DMS53 (cell line): ENCODE results near the gene EEIG1.

Experiments
- DNase-seq: peaks from one replicate; lab custom pipeline; 2025; lab: John Stamatoyannopoulos, UW

Gene EEIG1

DNA sequence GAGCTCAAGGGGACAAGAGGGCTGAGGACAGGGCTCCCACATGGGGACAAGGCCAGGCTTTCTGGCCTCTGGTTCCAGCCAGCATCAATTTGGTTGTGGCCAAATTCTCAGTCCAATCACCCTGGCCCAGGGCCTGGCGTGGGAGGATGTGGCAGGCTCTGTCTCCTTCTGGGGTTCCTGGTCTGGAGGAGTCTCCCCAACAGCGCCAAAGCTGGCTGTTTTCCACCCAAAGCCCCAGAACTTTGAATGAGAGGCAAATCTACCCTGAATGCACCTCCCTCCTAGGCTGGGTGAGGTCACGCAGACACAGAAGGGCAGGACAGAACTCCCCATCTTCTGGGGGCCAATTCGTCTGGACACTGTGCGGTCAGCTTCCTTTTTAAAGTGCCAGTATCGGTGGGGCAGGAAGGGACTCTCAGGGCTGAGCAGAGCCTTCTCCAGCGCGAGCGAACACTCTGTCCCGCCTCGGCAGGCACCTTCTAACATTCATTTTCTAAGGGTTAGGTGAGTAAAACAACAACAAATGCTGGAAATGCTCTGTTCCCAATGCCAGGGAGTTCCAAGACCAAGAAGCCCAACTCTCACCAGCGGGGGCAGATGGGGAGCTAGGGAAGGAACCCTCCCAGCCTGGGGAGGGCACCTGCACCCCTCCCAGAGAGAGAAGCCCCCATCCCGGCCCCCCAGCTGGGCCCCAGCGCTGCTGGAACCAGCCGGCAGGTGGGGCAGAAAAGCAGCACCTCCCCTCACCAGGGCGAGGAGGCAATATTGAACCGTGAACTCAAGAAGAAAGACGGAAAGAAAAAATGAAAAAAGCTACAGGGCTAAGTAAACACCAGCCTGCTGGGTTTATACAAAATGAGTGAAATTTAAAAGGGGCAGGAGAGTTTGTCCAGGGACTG is 39.5 kb downstream of the EEIG1 start:
- no peak for DNase-seq

DNA sequence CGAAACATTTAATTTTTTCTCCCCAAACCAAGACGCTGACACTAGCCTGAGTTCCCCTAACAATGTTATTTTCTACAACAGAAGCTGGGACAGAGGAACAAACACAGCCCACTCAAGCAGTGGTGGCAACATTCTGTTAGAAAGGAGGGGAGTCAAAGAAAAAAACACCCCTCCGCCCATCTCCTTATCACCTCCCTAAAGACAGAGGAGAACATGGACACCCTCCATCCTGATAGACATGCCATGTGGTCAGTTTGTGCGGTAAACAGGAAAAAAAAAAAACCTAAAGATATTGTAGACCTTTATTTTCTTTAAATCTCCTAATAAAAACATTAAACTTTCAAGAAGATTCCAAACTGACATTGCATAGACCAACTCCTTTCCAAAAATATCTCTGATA is 40.2 kb downstream of the EEIG1 start:
- DNase-seq: no peak

DNA sequence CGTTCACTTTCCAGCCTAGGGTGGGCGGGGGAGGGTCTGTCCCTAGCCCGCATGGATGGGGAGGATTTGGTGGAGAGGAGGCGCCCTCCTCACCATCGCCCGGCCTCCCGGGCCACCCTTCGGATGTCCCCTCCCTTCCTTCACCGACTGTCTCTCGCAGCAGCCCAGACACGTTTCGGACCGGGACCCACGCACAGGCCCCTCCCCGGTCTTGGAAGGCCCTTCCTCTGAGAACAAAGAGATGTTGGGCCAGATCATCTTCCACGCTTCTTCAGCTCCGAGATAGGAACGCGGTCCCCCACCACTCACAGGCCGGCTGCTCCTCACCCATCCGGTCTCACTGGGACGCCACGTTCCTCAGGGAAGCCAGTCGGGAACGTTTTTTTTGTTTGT is 42.5 kb downstream of the EEIG1 start:
- peak; percentile 75 for DNase-seq

DNA sequence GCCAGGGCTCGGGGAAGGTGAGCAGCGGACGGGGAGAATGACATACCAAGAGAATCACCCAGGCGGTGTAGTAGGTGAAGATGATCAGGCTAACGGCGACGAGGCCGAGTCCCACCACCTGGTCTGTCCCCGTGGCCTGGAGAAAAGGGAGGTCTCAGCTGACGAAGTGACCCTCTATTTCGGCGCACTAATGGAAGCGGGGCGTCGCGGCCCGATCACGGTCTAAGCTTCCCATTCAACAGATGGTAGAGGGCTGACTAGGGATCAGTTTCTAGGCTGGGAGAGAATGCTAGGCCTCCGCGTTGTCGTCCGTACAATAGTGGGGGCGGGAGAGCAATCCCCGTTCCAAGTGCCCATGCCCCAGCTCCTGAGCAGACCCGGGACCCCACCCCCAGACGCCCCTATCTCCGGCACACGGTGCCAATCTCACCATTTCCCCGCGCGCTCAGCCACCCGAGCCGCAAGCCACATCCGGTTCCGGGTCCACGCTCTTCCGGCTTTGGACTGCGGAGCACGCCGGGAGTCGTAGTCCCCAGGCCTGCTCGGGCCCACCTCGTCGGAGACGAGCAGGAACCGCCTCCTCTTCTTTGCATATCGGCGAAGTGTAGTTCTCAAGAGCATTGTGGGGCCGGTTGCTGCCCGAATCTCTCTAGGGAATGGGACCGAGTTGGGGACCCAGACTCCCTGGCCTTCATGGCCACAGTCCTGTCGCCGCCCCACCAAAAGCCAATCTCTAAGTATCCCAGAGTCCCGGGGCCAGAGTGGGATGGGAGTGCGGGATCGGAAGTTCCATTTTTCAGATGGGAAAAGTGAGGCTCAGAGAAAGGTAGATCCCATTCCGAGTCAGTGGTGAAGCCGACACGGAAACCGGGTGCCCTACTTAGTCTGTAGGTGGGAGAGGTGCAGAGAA is 43.1 kb downstream of the EEIG1 start, which contains the start of gene DPM2:
Gene DPM2, minus strand, starts transcription at position 467 of the 910 bp plus-strand sequence. Its CDS starts 34 bp downstream, at position 433.
- DNase-seq: peak; percentile 97

DNA sequence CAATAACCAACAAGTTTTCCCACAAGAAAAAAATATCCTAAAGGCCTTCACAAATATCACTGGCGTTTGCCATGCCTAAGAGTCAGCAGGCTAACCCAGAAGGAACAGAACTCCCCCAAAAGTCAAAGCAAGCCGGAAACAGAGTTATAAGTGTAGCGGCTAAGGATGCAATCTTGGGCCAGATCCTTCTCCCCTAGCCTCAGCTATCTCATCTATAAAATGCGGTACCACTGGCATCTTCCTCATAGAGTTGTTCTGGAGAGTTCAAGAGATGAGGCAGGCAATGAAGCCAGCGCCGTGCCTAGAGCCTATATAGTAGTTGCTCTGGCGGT is 43.8 kb downstream of the EEIG1 start:
- DNase-seq: no peak

DNA sequence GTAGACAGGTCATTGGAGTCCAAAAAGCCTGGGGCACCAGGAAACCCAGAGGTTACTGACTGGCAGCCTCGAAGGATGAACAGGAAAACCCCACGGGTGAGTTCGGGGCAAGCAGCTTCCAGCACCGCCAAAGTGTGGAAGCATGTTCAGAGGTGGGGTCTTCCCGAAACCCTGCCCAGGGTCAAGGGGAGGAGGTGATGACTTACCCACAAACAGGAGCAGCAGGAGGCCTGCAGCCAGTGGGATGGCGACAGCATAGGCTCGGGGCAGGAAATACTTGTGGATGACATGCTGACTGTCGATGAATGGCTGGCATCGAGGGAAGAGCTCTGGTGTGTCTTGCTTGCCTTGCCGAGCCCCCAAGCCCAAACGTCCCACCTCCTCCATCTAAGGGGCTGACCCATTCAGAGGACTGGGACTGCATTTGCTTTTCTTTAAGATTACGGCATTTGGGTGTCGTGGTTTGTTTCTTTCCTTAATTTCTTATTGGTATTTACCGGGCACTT is 44.4 kb downstream of the EEIG1 start:
- DNase-seq: no peak

DNA sequence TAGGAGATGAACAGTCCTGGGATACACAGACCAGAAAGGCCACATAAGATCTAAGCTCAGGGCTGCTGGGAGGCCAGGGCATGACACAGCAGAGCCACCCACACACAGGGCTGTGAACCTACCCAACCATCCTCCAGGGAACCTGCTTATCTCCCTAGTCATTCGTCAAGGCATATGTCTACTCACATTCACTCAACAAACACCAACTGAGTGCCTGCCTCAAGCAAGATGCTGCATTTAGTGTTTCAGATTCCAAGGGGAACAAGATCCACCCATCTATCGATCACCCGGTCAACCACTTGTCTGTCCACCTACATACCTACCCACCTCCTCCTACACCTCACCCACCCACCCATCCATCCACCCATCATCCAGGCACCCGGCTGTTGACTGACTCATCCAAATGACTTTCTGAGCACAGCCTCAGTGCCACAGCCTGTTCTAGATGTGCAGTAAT is 45.0 kb downstream of the EEIG1 start:
- DNase-seq: no peak

DNA sequence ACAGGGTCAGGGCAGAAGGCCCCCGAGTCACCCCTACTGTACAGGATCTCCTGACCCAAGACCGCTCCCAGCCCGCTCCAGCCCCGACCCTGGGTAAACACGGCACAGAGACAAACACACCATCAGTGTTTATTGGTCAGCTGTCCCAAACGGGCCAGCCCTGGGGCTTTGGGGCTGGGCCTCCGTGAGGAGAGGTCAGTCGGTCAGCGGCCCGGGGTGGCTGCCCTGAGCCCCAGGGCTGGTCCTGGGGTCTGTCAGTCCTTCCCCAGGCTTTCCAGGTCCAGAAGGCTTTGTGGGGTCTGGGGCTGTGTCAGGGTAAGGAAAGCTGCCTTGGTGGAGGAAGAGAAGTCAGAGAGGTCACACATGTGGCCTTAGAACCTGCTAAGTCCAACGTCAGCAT is 45.8 kb downstream of the EEIG1 start:
- DNase-seq: no peak

DNA sequence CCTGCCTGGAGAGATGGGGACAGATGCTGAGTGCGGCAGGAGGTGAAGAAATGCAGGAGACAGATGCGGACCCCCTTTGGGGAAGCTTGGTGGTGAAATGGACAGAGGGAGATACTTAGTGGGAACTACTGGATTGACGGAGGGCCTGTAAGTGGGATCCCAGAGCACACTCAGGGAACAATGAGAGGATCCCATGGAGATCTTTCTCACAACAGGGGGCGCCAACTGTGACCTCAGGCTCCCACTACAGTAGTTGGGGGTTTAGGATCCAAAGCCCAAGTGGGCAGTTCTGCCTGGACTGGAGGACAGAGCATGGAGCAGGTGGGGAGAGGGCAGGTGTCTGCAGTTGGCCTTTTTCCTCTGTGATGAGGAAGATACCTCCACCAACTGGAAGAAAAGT is 46.5 kb downstream of the EEIG1 start:
- no peak for DNase-seq

DNA sequence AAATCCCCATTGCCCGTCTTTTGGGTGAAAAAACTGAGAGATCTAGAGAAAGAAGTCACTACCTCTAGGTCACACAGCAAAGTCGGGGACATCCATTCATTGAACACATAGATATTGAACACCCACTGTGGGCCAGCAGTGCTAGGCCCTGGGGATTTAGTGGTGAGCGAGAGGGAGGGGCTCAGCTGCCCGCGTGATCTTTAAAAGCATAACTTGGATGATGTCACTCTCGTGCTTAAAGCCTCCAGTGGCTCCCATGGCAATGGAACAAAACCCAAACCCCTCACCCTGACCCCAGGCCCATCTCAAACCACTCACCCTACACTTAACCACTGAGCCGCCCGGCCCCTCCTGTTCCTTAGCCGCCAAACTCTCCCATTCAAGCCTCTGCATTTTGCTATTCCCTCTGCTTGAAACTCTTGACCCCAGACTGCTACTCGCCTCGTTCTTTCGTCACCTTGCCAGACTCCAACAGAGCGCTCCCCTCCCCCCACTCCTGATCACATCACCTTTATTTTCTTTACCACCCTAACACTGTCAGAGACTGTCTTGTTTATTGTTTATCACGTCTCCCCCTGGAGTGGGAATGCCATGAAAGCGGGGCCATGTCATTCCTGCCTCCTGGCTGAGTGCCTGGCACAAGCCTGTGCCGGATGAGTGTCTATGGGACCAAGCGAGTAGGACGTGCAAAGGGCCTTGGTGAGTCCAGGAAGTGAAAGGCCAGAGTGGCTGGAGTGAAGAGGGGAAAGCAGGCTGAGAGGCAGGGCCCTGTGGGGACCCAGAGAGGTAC is 49.5 kb downstream of the EEIG1 start:
- DNase-seq: peak; percentile 96
